Hematopoietic multipotent progenitor cell treated with erythropoietin and hydrocortisone succinate and interleukin-3 and kit ligand, for 4 days (in vitro differentiated cells): Measurements from ENCODE around the gene SLIRP.
"Not testable (repeated sequence)": the region's sequence is repeated elsewhere in the genome, so short reads cannot be mapped to it uniquely, and the experiment has no call there.

Experiments used
- DNase-seq: peaks from one replicate; pipeline ENCODE4 v3.0.0-alpha.2; 2015

Gene SLIRP

GRCh38 chr14:77746064-77746702 is 38.3 kb downstream of the SLIRP start:
- DNase-seq, result no peak

DNA sequence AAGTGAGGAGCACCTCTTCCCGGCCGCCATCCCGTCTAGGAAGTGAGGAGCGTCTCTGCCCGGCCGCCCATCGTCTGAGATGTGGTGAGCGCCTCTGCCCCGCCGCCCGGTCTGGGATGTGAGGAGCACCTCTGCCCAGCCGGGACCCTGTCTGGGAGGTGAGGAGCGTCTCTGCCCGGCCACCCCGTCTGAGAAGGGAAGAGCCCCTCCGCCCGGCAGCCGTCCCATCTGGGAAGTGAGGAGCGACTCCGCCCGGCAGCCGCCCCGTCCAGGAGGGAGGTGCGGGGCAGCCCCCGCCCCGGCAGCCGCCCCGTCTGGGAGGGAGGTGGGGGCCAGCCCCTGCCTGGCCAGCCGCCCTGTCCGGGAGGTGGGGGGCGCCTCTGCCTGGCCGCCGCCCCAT is 39.5 kb downstream of the SLIRP start:
- not testable (repeated sequence) for DNase-seq

- no peak for DNase-seq
Observed at GRCh38 chr14:77752266-77752665, 44.4 kb downstream of the SLIRP start.

DNA sequence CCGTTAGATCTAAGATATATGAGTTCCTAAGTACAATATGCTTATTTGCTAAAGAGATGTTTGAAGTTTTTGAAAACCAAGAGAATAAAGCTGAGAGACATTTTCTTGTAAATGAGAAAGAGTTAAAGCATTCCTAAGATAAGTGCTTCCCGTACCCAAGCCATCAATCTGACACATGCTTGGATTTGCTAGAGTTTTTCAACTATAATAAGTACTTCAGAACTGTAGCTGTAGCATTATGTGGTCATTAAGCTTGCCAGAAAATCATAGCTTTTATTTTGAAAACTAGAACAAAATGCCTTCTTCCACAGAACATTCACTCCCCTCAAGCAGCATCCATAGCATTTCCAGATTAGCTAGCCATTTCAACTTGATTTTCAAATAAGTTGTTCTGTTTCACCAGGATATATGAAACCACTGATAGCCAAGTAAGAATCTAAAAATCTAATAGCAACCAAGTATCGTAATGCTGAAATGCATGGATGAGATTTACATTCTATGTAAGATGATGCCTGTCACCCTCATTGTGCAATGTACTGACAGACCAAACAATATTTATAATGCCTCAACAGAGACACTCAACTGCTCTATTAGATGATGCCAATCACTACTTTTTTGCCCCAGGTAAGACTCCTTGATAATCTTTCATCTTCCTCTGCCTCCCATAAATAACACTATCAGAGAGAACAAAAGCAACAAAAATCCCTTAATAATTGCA is 45.1 kb downstream of the SLIRP start:
- DNase-seq, result no peak

DNA sequence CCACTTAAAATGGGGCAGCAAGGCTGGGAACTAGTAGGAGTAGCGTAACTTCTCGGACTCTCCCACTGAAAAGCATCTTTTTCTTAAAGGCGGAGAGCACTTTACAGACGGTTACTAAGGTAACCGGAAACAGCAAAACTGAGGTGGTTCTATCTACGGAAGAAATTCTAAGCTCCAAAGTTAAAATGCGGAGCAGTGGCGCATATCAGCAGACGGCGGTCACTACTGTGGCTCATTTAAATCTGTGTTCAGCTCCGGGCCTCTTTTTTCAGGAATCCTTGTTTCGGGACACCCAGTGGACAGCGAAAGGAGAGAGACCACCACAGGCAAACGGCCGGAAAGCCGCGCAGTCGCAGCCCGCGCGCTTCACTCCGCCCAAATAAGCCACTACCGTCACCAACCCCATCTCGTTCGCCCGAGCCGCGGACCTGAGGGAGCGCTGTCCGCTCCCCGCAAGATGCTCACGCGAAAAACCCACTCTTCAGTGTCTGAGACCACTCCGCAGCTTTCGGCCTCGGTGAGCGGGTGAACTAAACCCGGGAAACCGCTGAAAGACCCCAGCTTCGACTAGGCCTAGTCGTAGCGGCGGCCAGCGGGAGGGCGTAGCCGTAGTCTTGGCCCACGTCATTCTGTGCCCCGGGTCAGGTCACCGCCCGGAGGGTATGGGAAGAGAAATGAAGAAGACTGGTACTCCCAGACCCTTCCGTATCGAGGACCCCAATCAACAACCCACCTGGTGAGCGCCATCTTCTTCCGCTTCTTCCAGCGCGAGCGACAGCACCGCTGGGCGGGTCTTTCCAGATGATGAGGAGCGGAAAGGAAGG is 52.7 kb downstream of the SLIRP start, which contains the start of gene SNW1:
SNW1 (minus strand) TSS at position 776 of the 824 bp plus-strand sequence; CDS start at position 747, 29 bp downstream.
- peak; percentile 99 for DNase-seq

- peak; percentile 70 for DNase-seq
Observed at GRCh38 chr14:77761205-77761931, 53.5 kb downstream of the SLIRP start.

DNA sequence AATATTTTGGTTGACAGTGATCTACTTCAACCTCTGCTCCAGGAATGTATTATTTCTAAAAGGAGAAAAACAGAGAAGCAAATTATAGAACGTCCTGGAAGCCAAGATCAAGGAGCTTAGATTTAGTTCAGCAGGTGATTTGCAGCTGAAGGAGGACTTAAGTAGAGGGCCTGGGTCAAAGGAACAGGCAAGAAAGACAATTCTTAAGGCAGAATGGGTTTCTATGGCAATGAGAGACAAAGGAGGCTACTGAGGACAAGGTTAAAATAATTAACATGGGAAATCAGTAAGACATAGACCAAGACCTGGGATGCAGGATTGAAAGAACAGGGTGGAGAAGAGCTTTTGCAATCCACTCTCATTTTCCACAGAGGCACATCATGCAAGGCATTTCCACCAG is 55.4 kb downstream of the SLIRP start:
- no peak for DNase-seq

DNA sequence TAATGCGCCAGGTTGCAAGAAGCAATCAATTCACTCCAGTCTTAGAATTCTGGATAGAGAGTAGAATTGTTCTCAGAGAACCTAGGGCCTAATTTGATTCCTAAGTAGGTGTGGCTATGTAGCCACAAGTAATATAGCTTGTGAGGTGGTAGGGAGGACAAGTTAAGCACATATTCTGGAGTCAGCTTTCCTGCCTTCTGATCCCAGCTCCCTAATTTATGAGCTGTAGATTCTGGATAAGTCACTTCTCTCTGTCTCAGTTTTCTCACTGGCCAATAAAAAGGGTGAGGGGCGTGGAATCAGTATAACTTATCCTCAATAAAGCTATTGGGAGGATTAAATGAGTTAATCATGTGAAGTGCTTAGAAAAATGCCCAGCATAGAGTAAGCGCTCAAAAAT is 56.1 kb downstream of the SLIRP start:
- DNase-seq, result no peak
